ENCODE results near the gene MROH7.

DNA sequence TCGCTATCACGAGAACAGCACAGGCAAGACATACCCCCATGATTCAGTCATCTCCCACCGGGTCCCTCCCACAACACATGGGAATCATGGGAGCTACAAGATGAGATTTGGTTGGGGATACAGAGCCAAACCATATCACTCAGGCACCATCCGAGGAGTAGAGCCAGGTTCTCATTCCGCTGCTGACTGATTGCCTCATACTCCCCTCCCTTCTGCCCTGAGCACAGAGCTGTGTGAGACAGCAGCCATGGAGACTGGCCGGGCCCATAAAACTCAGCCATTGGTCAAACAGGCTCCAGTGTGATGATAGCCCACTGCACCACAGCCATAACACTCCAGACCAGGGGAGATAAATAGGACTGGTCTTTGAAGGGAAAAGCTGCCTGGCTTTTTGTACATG is 96.7 kb downstream of the MROH7 start:
- TF ChIP-seq, protein P1, sequence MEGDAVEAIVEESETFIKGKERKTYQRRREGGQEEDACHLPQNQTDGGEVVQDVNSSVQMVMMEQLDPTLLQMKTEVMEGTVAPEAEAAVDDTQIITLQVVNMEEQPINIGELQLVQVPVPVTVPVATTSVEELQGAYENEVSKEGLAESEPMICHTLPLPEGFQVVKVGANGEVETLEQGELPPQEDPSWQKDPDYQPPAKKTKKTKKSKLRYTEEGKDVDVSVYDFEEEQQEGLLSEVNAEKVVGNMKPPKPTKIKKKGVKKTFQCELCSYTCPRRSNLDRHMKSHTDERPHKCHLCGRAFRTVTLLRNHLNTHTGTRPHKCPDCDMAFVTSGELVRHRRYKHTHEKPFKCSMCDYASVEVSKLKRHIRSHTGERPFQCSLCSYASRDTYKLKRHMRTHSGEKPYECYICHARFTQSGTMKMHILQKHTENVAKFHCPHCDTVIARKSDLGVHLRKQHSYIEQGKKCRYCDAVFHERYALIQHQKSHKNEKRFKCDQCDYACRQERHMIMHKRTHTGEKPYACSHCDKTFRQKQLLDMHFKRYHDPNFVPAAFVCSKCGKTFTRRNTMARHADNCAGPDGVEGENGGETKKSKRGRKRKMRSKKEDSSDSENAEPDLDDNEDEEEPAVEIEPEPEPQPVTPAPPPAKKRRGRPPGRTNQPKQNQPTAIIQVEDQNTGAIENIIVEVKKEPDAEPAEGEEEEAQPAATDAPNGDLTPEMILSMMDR (conservative IDR thresholded peaks at IDR 0.05; ENCODE audit: low read depth, low read length) = no peak
- TF ChIP-seq EZH2 (IDR thresholded peaks at IDR 0.05; ENCODE audit: borderline replicate concordance, low read depth, low read length, poor library complexity, severe bottlenecking) = no peak

Data from A673 (cell line).